A673 (cell line): ENCODE data around the gene CEMIP. TPM values are rescaled to one million over a fixed set of nuclear protein-coding genes. Genes with fewer than 3 reads are reported as not detected.

ENCODE experiments used
- BruUV-seq: library from RNA; stranded (reverse); fragments of 400-500 nt; replicated peaks from 2 replicates; lab custom pipeline; 2021; lab: Mats Ljungman, UMichigan
- CTCF ChIA-PET: fragments of 300-600 bp; sonication (Branson Sonifier 250); formaldehyde crosslinking; loops from one replicate; lab custom pipeline; 2022; ENCODE audit warnings: antibody characterized with exemption; lab: Charles Lee
- POLR2A ChIA-PET: fragments of 300-600 bp; sonication (Branson Sonifier 250); formaldehyde crosslinking; loops from one replicate; lab custom pipeline; 2022; ENCODE audit warnings: antibody characterized with exemption; ENCODE audit not compliant: low non-redundant PET; lab: Charles Lee
- DNase-seq: peaks from one replicate; pipeline ENCODE4 v3.0.0-alpha.2; 2015; ENCODE audit warnings: low spot score
- H3K27ac ChIP-seq: fragments of 200-600 bp; sonication (generic); 2 replicates; pipeline ENCODE4 v1.5.1; 2016; ENCODE audit warnings: mixed run types, low read depth, mild to moderate bottlenecking, mixed read lengths, antibody characterized with exemption, low read length; ENCODE audit not compliant: poor library complexity, severe bottlenecking
- H3K27me3 ChIP-seq: fragments of 200-600 bp; sonication (generic); replicated peaks from 2 replicates; pipeline ENCODE4 v1.6.1; 2017; ENCODE audit warnings: mixed run types, low read depth, mild to moderate bottlenecking, mixed read lengths, antibody characterized with exemption, low read length; ENCODE audit not compliant: insufficient read depth, poor library complexity
- H3K36me3 ChIP-seq: fragments of 200-600 bp; sonication (generic); 2 replicates; pipeline ENCODE4 v1.6.1; 2016; ENCODE audit warnings: mixed run types, mild to moderate bottlenecking, mixed read lengths, antibody characterized with exemption, low read length; ENCODE audit not compliant: insufficient read depth, poor library complexity, severe bottlenecking
- H3K4me1 ChIP-seq: fragments of 200-600 bp; sonication (generic); 2 replicates; pipeline ENCODE4 v1.6.1; 2017; ENCODE audit warnings: mixed run types, mild to moderate bottlenecking, mixed read lengths, antibody characterized with exemption, low read length; ENCODE audit not compliant: insufficient read depth, poor library complexity, severe bottlenecking
- H3K4me3 ChIP-seq: fragments of 200-600 bp; sonication (generic); 2 replicates; pipeline ENCODE4 v1.5.1; 2016; ENCODE audit warnings: low read depth, mixed run types, mild to moderate bottlenecking, mixed read lengths, low read length; ENCODE audit not compliant: poor library complexity, severe bottlenecking
- H3K9me3 ChIP-seq: fragments of 200-600 bp; sonication (generic); 2 replicates; pipeline ENCODE4 v1.6.1; 2016; ENCODE audit warnings: mixed run types, low read depth, mild to moderate bottlenecking, mixed read lengths, antibody characterized with exemption, low read length; ENCODE audit not compliant: poor library complexity, severe bottlenecking
- CTCF ChIP-seq: fragments of 300-800, 200-600 bp; sonication (generic); conservative IDR thresholded peaks from 2 replicates; pipeline ENCODE4 v1.5.1; 2017; ENCODE audit warnings: low read depth, mild to moderate bottlenecking, antibody characterized with exemption, low read length, moderate library complexity, mixed read lengths
- EZH2 ChIP-seq: fragments of 200-600 bp; sonication (generic); IDR thresholded peaks from 2 replicates; pipeline ENCODE4 v1.6.1; 2017; ENCODE audit warnings: borderline replicate concordance, low read depth, mild to moderate bottlenecking, mixed read lengths, antibody characterized with exemption, low read length; ENCODE audit not compliant: poor library complexity, severe bottlenecking
- intact Hi-C: fragments of 100-400 bp; cut with micrococcal nuclease; formaldehyde crosslinking; loops from one replicate; pipeline ENCODE4 v1.10.0; 2022; ENCODE audit not compliant: unreplicated experiment
- total RNA-seq: library from RNA; stranded (reverse); gene quantifications from 2 replicates; pipeline ENCODE4 v1.2.3, GENCODE V29; 2021

Gene CEMIP
- total RNA-seq, 1 experiment from 2014 or later, result not detected

- no peak overlapping the region for H3K4me3 ChIP-seq
- no peak overlapping the region for H3K27ac ChIP-seq
- no peaks in the 10 kb centered on the region for H3K36me3 ChIP-seq
- no peak for DNase-seq
- no peak for TF ChIP-seq CTCF
- TF ChIP-seq EZH2, result no peak
- intact Hi-C loops, result no loop called here
- no peaks in the 10 kb centered on the region for H3K4me1 ChIP-seq
- BruUV-seq, result no TSS peak
- POLR2A ChIA-PET, result no interaction called here
- no peaks in the 10 kb centered on the region for H3K9me3 ChIP-seq
- H3K27me3 ChIP-seq, result no peaks in the 10 kb centered on the region
- CTCF ChIA-PET, result no interaction called here
Measured at GRCh38 chr15:80733460-80733859, 45.7 kb upstream of the CEMIP start.

GRCh38 chr15:80735344-80735743, 43.8 kb upstream of the CEMIP start:
- CTCF ChIA-PET, result no interaction called here
- H3K9me3 ChIP-seq, result no peaks in the 10 kb centered on the region
- no peak overlapping the region for H3K27ac ChIP-seq
- no peaks in the 10 kb centered on the region for H3K4me1 ChIP-seq
- POLR2A ChIA-PET, result no interaction called here
- no peaks in the 10 kb centered on the region for H3K36me3 ChIP-seq
- TF ChIP-seq CTCF (no peak), EZH2 (no peak)
- no TSS peak for BruUV-seq
- no peaks in the 10 kb centered on the region for H3K27me3 ChIP-seq
- DNase-seq, result no peak
- intact Hi-C loops, result no loop called here
- H3K4me3 ChIP-seq, result no peak overlapping the region

GRCh38 chr15:80736560-80736959, 42.6 kb upstream of the CEMIP start:
- DNase-seq, result peak; percentile 29
- Histone ChIP-seq H3K27me3 (no peaks in the 10 kb centered on the region), H3K9me3 (no peaks in the 10 kb centered on the region), H3K36me3 (no peaks in the 10 kb centered on the region), H3K4me3 (no peak overlapping the region), H3K4me1 (no peaks in the 10 kb centered on the region), H3K27ac (no peak overlapping the region)
- intact Hi-C loops, result no loop called here
- POLR2A ChIA-PET, result no interaction called here
- no peak for TF ChIP-seq CTCF
- TF ChIP-seq EZH2, result no peak
- no TSS peak for BruUV-seq
- CTCF ChIA-PET, result no interaction called here
